Measurements from ENCODE around the gene MACF1. TPM values are rescaled to one million over a fixed set of nuclear protein-coding genes. Genes with fewer than 3 reads are reported as not detected.

Gene MACF1
- total RNA-seq, 2 experiments from 2014 or later: 248 to 252 TPM

- intact Hi-C loops (cut with DNase I, micrococcal nuclease): no loop called here
- Mint-ChIP-seq H3K27me3 (no peaks in the 10 kb centered on the region), H3K4me3 (no peak overlapping the region), H3K4me1 (ENCODE audit: low read depth) (no peaks in the 10 kb centered on the region), H3K36me3 (ENCODE audit: low read depth) (peaks cover 88% of the 10 kb centered on the region), H3K27ac (no peak overlapping the region), H3K9me3 (no peaks in the 10 kb centered on the region)
- no peak overlapping the region for H3K4me3 ChIP-seq (ENCODE audit: low read length)
- no peak for TF ChIP-seq CTCF (IDR thresholded peaks at IDR 0.05)
- H3K4me1 ChIP-seq (ENCODE audit: insufficient read depth, low read length): no peaks in the 10 kb centered on the region
- H3K27me3 ChIP-seq (ENCODE audit: control insufficient read depth in 1 of 2, insufficient read depth in 2 of 2, low read length in 2 of 2): no peaks in the 10 kb centered on the region
- ChIA-PET CTCF (no interaction called here), POLR2A (no interaction called here)
- peaks cover 75% of the 10 kb centered on the region for H3K36me3 ChIP-seq (ENCODE audit: insufficient read depth, low read length)
- ATAC-seq (ENCODE audit: poor library complexity) (no peak), DNase-seq (no peak)
- H3K9me3 ChIP-seq (ENCODE audit: control insufficient read depth in 1 of 2, insufficient read depth in 1 of 2, low read length in 2 of 2): no peaks in the 10 kb centered on the region
- H3K27ac ChIP-seq (ENCODE audit: low read depth in 1 of 2, low read length in 2 of 2): no peak overlapping the region
Measured at GRCh38 chr1:39294531-39294930, 90.0 kb downstream of the MACF1 start.

GRCh38 chr1:39295901-39296300 is 91.4 kb downstream of the MACF1 start:
- Mint-ChIP-seq H3K4me3 (no peak overlapping the region), H3K4me1 (ENCODE audit: low read depth) (no peaks in the 10 kb centered on the region), H3K27ac (peak overlapping the region; percentile 40), H3K27me3 (no peaks in the 10 kb centered on the region), H3K9me3 (no peaks in the 10 kb centered on the region), H3K36me3 (ENCODE audit: low read depth) (peaks cover 92% of the 10 kb centered on the region)
- Histone ChIP-seq H3K36me3 (ENCODE audit: insufficient read depth, low read length) (peaks cover 87% of the 10 kb centered on the region), H3K9me3 (ENCODE audit: control insufficient read depth in 1 of 2, insufficient read depth in 1 of 2, low read length in 2 of 2) (no peaks in the 10 kb centered on the region), H3K4me3 (ENCODE audit: low read length) (no peak overlapping the region), H3K4me1 (ENCODE audit: insufficient read depth, low read length) (no peaks in the 10 kb centered on the region), H3K27ac (ENCODE audit: low read depth in 1 of 2, low read length in 2 of 2) (no peak overlapping the region), H3K27me3 (ENCODE audit: control insufficient read depth in 1 of 2, insufficient read depth in 2 of 2, low read length in 2 of 2) (no peaks in the 10 kb centered on the region)
- DNase-seq (no peak), ATAC-seq (ENCODE audit: poor library complexity) (no peak)
- TF ChIP-seq CTCF (IDR thresholded peaks at IDR 0.05): no peak
- CTCF ChIA-PET: no interaction called here
- POLR2A ChIA-PET: no interaction called here
- intact Hi-C loops (cut with DNase I, micrococcal nuclease): no loop called here

- POLR2A ChIA-PET: no interaction called here
- H3K27me3 ChIP-seq (ENCODE audit: control insufficient read depth in 1 of 2, insufficient read depth in 2 of 2, low read length in 2 of 2): no peaks in the 10 kb centered on the region
Measured at GRCh38 chr1:39297551-39297950, 93.1 kb downstream of the MACF1 start.

More at GRCh38 chr1:39297551-39297950, 93.1 kb downstream of the MACF1 start:
- no peak overlapping the region for H3K4me3 Mint-ChIP-seq
- Histone ChIP-seq H3K36me3 (ENCODE audit: insufficient read depth, low read length) (peaks cover 85% of the 10 kb centered on the region), H3K27ac (ENCODE audit: low read depth in 1 of 2, low read length in 2 of 2) (no peak overlapping the region), H3K4me3 (ENCODE audit: low read length) (no peak overlapping the region), H3K4me1 (ENCODE audit: insufficient read depth, low read length) (no peaks in the 10 kb centered on the region), H3K9me3 (ENCODE audit: control insufficient read depth in 1 of 2, insufficient read depth in 1 of 2, low read length in 2 of 2) (no peaks in the 10 kb centered on the region)
- CTCF ChIA-PET: interaction anchor here (0.9 kb wide), 1 partner anchor 11 kb away, joined by 3 read pairs; no protein-coding TSS in a partner anchor
- intact Hi-C loops (cut with DNase I, micrococcal nuclease): no loop called here
- DNase-seq (no peak), ATAC-seq (ENCODE audit: poor library complexity) (no peak)
- no peaks in the 10 kb centered on the region for H3K27me3 Mint-ChIP-seq
- H3K27ac Mint-ChIP-seq: no peak overlapping the region
- H3K36me3 Mint-ChIP-seq (ENCODE audit: low read depth): peaks cover 92% of the 10 kb centered on the region
- no peaks in the 10 kb centered on the region for H3K9me3 Mint-ChIP-seq
- TF ChIP-seq CTCF (IDR thresholded peaks at IDR 0.05): no peak
- H3K4me1 Mint-ChIP-seq (ENCODE audit: low read depth): no peaks in the 10 kb centered on the region
